ENCODE results near the gene FMNL2. TPM values are rescaled to one million over a fixed set of nuclear protein-coding genes. Genes with fewer than 3 reads are reported as not detected.

FMNL2 gene
- total RNA-seq (ENCODE audit: unreplicated experiment), result 166 TPM
- long read RNA-seq, partial matches to known transcripts, result 2 of 3 reads
- long read RNA-seq, other reads (novel, unspliced or antisense), result 1 of 3 reads

DNA sequence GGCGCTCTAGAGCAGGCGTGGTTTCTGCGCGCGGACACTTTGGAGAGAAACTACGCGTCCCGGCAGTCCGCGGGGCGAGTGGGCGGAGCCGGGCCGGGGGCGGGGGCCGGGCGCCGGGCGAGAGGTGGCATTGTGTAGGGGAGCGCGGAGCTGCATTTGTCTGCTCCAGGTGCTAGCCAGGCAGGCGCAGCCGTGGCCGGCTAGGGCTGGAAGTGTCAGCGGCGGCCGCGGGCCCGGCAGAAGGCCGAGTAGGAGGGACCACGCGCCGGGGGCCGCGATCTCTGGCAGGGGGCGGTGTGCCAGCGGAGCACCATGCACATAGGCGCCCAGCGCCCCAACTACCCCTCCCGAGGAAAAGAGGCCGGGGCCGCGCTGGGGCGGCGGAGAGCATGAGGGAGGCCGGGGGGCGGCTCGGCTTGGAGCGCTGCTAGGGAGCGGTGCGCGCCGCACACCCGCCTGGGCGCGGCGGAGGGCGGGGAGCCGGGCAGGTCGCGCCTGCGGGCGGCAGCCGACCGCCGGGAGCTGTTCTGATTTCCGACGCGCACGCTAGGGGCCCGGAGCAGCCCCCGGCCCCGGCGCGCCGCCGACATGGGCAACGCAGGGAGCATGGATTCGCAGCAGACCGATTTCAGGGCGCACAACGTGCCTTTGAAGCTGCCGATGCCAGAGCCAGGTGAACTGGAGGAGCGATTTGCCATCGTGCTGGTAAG is at the start of gene FMNL2:
Gene FMNL2, plus strand, starts transcription at position 159 of the 710 bp plus-strand sequence.
- H3K4me1 Mint-ChIP-seq (ENCODE audit: low read depth, unreplicated experiment), result peaks cover 20% of the 10 kb centered on the region
- peak within 1 kb of the TSS; percentile 84 for H3K4me3 Mint-ChIP-seq (ENCODE audit: unreplicated experiment)
- H3K9me3 Mint-ChIP-seq (ENCODE audit: unreplicated experiment), result peaks cover 12% of the 10 kb centered on the region
- H3K36me3 Mint-ChIP-seq (ENCODE audit: unreplicated experiment), result no peaks in the 10 kb centered on the region
- H3K27ac Mint-ChIP-seq (ENCODE audit: unreplicated experiment), result peak within 1 kb of the TSS; percentile 88
- H3K27me3 Mint-ChIP-seq (ENCODE audit: unreplicated experiment), result peaks cover 12% of the 10 kb centered on the region
- DNase-seq, result peak; percentile 94
- TF ChIP-seq, protein P1, sequence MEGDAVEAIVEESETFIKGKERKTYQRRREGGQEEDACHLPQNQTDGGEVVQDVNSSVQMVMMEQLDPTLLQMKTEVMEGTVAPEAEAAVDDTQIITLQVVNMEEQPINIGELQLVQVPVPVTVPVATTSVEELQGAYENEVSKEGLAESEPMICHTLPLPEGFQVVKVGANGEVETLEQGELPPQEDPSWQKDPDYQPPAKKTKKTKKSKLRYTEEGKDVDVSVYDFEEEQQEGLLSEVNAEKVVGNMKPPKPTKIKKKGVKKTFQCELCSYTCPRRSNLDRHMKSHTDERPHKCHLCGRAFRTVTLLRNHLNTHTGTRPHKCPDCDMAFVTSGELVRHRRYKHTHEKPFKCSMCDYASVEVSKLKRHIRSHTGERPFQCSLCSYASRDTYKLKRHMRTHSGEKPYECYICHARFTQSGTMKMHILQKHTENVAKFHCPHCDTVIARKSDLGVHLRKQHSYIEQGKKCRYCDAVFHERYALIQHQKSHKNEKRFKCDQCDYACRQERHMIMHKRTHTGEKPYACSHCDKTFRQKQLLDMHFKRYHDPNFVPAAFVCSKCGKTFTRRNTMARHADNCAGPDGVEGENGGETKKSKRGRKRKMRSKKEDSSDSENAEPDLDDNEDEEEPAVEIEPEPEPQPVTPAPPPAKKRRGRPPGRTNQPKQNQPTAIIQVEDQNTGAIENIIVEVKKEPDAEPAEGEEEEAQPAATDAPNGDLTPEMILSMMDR (IDR thresholded peaks at IDR 0.05; ENCODE audit: partially characterized antibody, unreplicated experiment), result no peak

DNA sequence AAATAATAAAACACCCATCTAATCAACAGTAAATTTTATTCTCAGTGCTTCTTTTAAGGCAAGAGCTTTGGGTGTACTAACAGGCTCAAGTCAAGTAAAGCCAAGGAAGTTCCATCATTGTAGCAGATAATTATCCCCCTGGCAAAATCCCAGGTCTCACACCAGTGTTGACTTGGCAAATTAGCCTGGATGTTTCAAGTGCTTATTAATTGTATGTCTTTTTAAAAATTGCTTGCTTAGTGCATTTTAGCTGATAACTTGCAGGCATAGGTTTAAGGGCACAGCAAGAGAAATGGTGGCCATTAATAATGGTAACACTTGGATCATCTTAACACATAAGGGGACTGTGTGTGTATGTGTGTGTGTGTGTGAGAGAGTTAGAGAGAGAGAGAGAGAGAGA is 42.0 kb upstream of the FMNL2 start:
- Mint-ChIP-seq H3K4me1 (ENCODE audit: low read depth, unreplicated experiment) (no peaks in the 10 kb centered on the region), H3K4me3 (ENCODE audit: unreplicated experiment) (no peak overlapping the region), H3K27me3 (ENCODE audit: unreplicated experiment) (peaks cover 1% of the 10 kb centered on the region), H3K9me3 (ENCODE audit: unreplicated experiment) (no peaks in the 10 kb centered on the region), H3K27ac (ENCODE audit: unreplicated experiment) (no peak overlapping the region), H3K36me3 (ENCODE audit: unreplicated experiment) (no peaks in the 10 kb centered on the region)
- DNase-seq, result no peak
- TF ChIP-seq, protein P1 (IDR thresholded peaks at IDR 0.05; ENCODE audit: partially characterized antibody, unreplicated experiment), result no peak

DNA sequence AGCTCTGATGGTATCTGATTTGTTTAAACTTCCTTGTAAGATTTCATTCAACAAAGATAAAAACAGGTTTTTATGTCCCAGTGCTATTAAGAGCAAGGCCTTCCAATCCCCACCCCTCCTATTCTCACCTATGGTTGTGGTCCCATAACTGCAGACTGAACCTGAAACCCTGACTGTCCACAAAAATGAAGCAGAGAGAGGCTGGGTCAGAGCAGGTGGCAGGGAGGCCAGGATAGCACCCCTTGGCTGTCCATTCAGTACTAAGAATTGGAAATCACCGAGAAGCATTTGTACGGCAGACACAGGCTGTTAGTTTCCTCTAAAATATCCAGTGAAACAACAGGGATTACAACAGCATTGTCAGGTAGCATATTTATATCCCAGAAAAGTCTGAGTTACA is 37.3 kb upstream of the FMNL2 start:
- TF ChIP-seq, protein P1 (IDR thresholded peaks at IDR 0.05; ENCODE audit: partially characterized antibody, unreplicated experiment), result no peak

DNA sequence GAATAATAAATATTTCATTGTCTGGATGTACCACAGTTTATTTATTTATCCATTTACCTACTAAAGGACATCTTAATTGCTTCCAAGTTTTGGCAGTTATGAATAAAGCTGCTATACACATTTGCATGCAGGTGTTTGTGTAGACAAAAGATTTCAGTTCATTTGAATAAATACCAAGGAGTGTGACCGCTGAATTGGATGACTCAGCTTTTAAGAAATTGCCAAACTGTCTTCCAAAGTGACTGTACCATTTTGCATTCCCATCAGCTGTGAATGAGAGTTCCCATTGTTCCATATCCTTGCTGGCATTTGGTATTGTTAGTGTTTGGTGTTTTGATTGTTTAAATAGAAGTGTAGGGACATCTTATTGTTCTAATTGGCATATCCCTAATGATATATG is 36.2 kb upstream of the FMNL2 start:
- TF ChIP-seq, protein P1 (IDR thresholded peaks at IDR 0.05; ENCODE audit: partially characterized antibody, unreplicated experiment), result no peak
- no peaks in the 10 kb centered on the region for H3K4me1 Mint-ChIP-seq (ENCODE audit: low read depth, unreplicated experiment)
- H3K9me3 Mint-ChIP-seq (ENCODE audit: unreplicated experiment), result peaks cover 3% of the 10 kb centered on the region
- no peaks in the 10 kb centered on the region for H3K36me3 Mint-ChIP-seq (ENCODE audit: unreplicated experiment)
- no peak overlapping the region for H3K4me3 Mint-ChIP-seq (ENCODE audit: unreplicated experiment)
- no peaks in the 10 kb centered on the region for H3K27me3 Mint-ChIP-seq (ENCODE audit: unreplicated experiment)
- H3K27ac Mint-ChIP-seq (ENCODE audit: unreplicated experiment), result no peak overlapping the region
- no peak for DNase-seq

More for the DNA sequence above, 37.3 kb upstream of the FMNL2 start:
- H3K9me3 Mint-ChIP-seq (ENCODE audit: unreplicated experiment), result peaks cover 3% of the 10 kb centered on the region
- no peaks in the 10 kb centered on the region for H3K27me3 Mint-ChIP-seq (ENCODE audit: unreplicated experiment)
- no peak for DNase-seq
- H3K4me1 Mint-ChIP-seq (ENCODE audit: low read depth, unreplicated experiment), result no peaks in the 10 kb centered on the region
- H3K36me3 Mint-ChIP-seq (ENCODE audit: unreplicated experiment), result no peaks in the 10 kb centered on the region
- H3K27ac Mint-ChIP-seq (ENCODE audit: unreplicated experiment), result no peak overlapping the region
- H3K4me3 Mint-ChIP-seq (ENCODE audit: unreplicated experiment), result no peak overlapping the region

DNA sequence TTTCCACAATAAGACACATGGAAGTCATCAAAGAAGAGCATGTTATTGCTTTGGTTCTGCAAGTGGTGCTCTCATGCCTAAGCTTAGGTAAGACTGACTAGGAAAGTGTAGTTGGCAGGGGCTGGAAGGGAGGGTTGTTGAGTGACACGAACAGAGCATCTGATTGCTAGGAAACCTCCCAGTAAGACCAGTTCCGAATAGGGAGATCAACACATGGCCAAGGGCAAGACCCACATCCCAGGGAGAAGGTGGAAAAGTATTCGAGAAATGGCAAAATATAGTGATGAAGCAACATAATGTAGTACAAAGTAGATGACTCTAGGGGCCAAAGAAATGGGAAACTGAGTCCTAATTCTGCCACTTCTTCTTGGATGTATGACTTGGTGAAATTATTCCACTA is 33.8 kb upstream of the FMNL2 start:
- H3K4me3 Mint-ChIP-seq (ENCODE audit: unreplicated experiment), result no peak overlapping the region
- H3K9me3 Mint-ChIP-seq (ENCODE audit: unreplicated experiment), result peaks cover 3% of the 10 kb centered on the region
- no peaks in the 10 kb centered on the region for H3K36me3 Mint-ChIP-seq (ENCODE audit: unreplicated experiment)
- no peak for DNase-seq
- no peak overlapping the region for H3K27ac Mint-ChIP-seq (ENCODE audit: unreplicated experiment)
- no peaks in the 10 kb centered on the region for H3K4me1 Mint-ChIP-seq (ENCODE audit: low read depth, unreplicated experiment)
- H3K27me3 Mint-ChIP-seq (ENCODE audit: unreplicated experiment), result no peaks in the 10 kb centered on the region
- TF ChIP-seq, protein P1 (IDR thresholded peaks at IDR 0.05; ENCODE audit: partially characterized antibody, unreplicated experiment), result no peak

Measured in glutamatergic neuron (in vitro differentiated cells).